MCF 10A (cell line): ENCODE results near the gene AKAP7. TPM values are rescaled to one million over a fixed set of nuclear protein-coding genes. Genes with fewer than 3 reads are reported as not detected.

ENCODE experiments used
- BruUV-seq: library from RNA; stranded (reverse); fragments of 400-500 nt; replicated peaks from 2 replicates; lab custom pipeline; 2021; lab: Mats Ljungman, UMichigan
- CTCF ChIA-PET: fragments of 300-600 bp; sonication (Branson Sonifier 250); formaldehyde crosslinking; extraction: SDS; loops from one replicate; lab custom pipeline; 2021; ENCODE audit warnings: antibody characterized with exemption, inconsistent platforms; lab: Yijun Ruan, JAX
- POLR2A ChIA-PET: fragments of 300-600, 350-650 bp; sonication (Branson Sonifier 250); formaldehyde crosslinking; extraction: SDS; loops from one replicate; lab custom pipeline; 2020; ENCODE audit warnings: antibody characterized with exemption, inconsistent platforms; lab: Yijun Ruan, JAX
- DNase-seq: peaks from one replicate; pipeline ENCODE4 v3.0.0-alpha.2; 2018; ENCODE audit not compliant: unreplicated experiment
- H3K27ac Mint-ChIP-seq: one replicate; pipeline ENCODE4 v1.8.0; 2022; ENCODE audit warnings: mild to moderate bottlenecking, low read depth, mixed read lengths; ENCODE audit not compliant: unreplicated experiment
- H3K27me3 Mint-ChIP-seq: one replicate; pipeline ENCODE4 v1.8.0; 2022; ENCODE audit warnings: mixed read lengths; ENCODE audit not compliant: insufficient read depth, unreplicated experiment
- H3K36me3 Mint-ChIP-seq: one replicate; pipeline ENCODE4 v1.8.0; 2022; ENCODE audit warnings: mild to moderate bottlenecking, moderate library complexity, mixed read lengths; ENCODE audit not compliant: insufficient read depth, unreplicated experiment
- H3K4me1 Mint-ChIP-seq: one replicate; pipeline ENCODE4 v1.8.0; 2022; ENCODE audit warnings: mixed read lengths; ENCODE audit not compliant: insufficient read depth, unreplicated experiment
- H3K4me3 Mint-ChIP-seq: one replicate; pipeline ENCODE4 v1.8.0; 2022; ENCODE audit warnings: mild to moderate bottlenecking, moderate library complexity, mixed read lengths; ENCODE audit not compliant: unreplicated experiment
- H3K9me3 Mint-ChIP-seq: one replicate; pipeline ENCODE4 v1.8.0; 2022; ENCODE audit warnings: mixed read lengths; ENCODE audit not compliant: unreplicated experiment
- CTCF ChIP-seq: fragments of 200-600 bp; IDR thresholded peaks from one replicate; pipeline ENCODE4 v1.8.0; 2022; ENCODE audit warnings: antibody characterized with exemption, mild to moderate bottlenecking; ENCODE audit not compliant: unreplicated experiment
- intact Hi-C: fragments of 100-400 bp; cut with micrococcal nuclease; formaldehyde crosslinking; loops from 2 replicates; pipeline ENCODE4 v1.14.1; 2022
- total RNA-seq: library from RNA; stranded (reverse); gene quantifications from 2 replicates; pipeline ENCODE4 v1.2.3, GENCODE V29; 2022

Gene AKAP7
- total RNA-seq, 1 experiment from 2014 or later = 5.6 TPM

- intact Hi-C loops = loop anchor here (5.0 kb wide), 2 partner anchors 49 to 414 kb away; no protein-coding TSS in a partner anchor
- no peak overlapping the region for H3K27ac Mint-ChIP-seq
- H3K36me3 Mint-ChIP-seq = no peaks in the 10 kb centered on the region
- no TSS peak for BruUV-seq
- no peaks in the 10 kb centered on the region for H3K27me3 Mint-ChIP-seq
- no peak for DNase-seq
- POLR2A ChIA-PET = interaction anchor here (1.0 to 1.5 kb wide), 2 partner anchors 223 to 229 kb away, joined by 3 to 4 read pairs; no protein-coding TSS in a partner anchor
- no peaks in the 10 kb centered on the region for H3K4me1 Mint-ChIP-seq
- no peak for TF ChIP-seq CTCF
- H3K9me3 Mint-ChIP-seq = no peaks in the 10 kb centered on the region
- CTCF ChIA-PET = interaction anchor here (0.7 to 11.3 kb wide), 10 partner anchors 10 to 434 kb away, joined by 3 to 200 read pairs (median 6); no protein-coding TSS in a partner anchor
- H3K4me3 Mint-ChIP-seq = no peak overlapping the region
These were observed 17.4 kb upstream of the AKAP7 start for GRCh38 chr6:131117878-131118277.

- Mint-ChIP-seq H3K4me3 (no peak overlapping the region), H3K4me1 (no peaks in the 10 kb centered on the region), H3K27me3 (no peaks in the 10 kb centered on the region), H3K9me3 (no peaks in the 10 kb centered on the region), H3K27ac (no peak overlapping the region), H3K36me3 (no peaks in the 10 kb centered on the region)
- CTCF ChIA-PET = interaction anchor here (11.3 kb wide), 1 partner anchor 238 kb away, joined by 200 read pairs; no protein-coding TSS in a partner anchor
- TF ChIP-seq CTCF = no peak
- no TSS peak for BruUV-seq
- intact Hi-C loops = no loop called here
- no peak for DNase-seq
- POLR2A ChIA-PET = no interaction called here
These were observed 13.3 kb upstream of the AKAP7 start for GRCh38 chr6:131122007-131122406.

GRCh38 chr6:131122516-131122915 is 12.8 kb upstream of the AKAP7 start:
- BruUV-seq = no TSS peak
- H3K27ac Mint-ChIP-seq = no peak overlapping the region
- DNase-seq = no peak
- intact Hi-C loops = no loop called here
- ChIA-PET CTCF (interaction anchor here (11.3 kb wide), 1 partner anchor 239 kb away, joined by 200 read pairs; no protein-coding TSS in a partner anchor), POLR2A (no interaction called here)
- H3K36me3 Mint-ChIP-seq = no peaks in the 10 kb centered on the region
- no peaks in the 10 kb centered on the region for H3K9me3 Mint-ChIP-seq
- no peaks in the 10 kb centered on the region for H3K4me1 Mint-ChIP-seq
- H3K4me3 Mint-ChIP-seq = no peak overlapping the region
- H3K27me3 Mint-ChIP-seq = no peaks in the 10 kb centered on the region
- TF ChIP-seq CTCF = no peak

- intact Hi-C loops = no loop called here
These were observed 10.8 kb upstream of the AKAP7 start for GRCh38 chr6:131124336-131125071.

More at GRCh38 chr6:131124336-131125071, 10.8 kb upstream of the AKAP7 start:
- H3K27ac Mint-ChIP-seq = no peak overlapping the region
- H3K4me3 Mint-ChIP-seq = no peak overlapping the region
- DNase-seq = no peak
- BruUV-seq = no TSS peak
- H3K9me3 Mint-ChIP-seq = no peaks in the 10 kb centered on the region
- no peaks in the 10 kb centered on the region for H3K27me3 Mint-ChIP-seq
- ChIA-PET CTCF (no interaction called here), POLR2A (interaction anchor here (1.3 kb wide), 1 partner anchor 14 kb away, joined by 3 read pairs; no protein-coding TSS in a partner anchor)
- H3K36me3 Mint-ChIP-seq = no peaks in the 10 kb centered on the region
- H3K4me1 Mint-ChIP-seq = no peaks in the 10 kb centered on the region
- no peak for TF ChIP-seq CTCF
